ENCODE results near the gene RNF114.

RNF114 gene

GRCh38 chr20:49889001-49889934, 46.9 kb upstream of the RNF114 start (continued):
- TF ChIP-seq ZBTB7A (tag by site-specific recombination; IDR thresholded peaks at IDR 0.05; ENCODE audit: low read depth), result no peak
- no peak for TF ChIP-seq ATF2 (tag by site-specific recombination; IDR thresholded peaks at IDR 0.05; ENCODE audit: low read depth)
- no peak for TF ChIP-seq ZNF391 (tag by site-specific recombination; IDR thresholded peaks at IDR 0.05; ENCODE audit: borderline replicate concordance, low read depth)

- no peaks in the 10 kb centered on the region for H3K4me1 ChIP-seq (ENCODE audit: control insufficient read depth, insufficient read depth, low read length)
- H3K27ac ChIP-seq (ENCODE audit: extremely low read depth, low read depth, low read length), result no peak overlapping the region
- TF ChIP-seq ZBTB11 (tag by site-specific recombination; conservative IDR thresholded peaks at IDR 0.05; ENCODE audit: low read depth) (no peak), SP3 (tag by site-specific recombination; IDR thresholded peaks at IDR 0.05) (no peak), ZNF692 (tag by site-specific recombination; IDR thresholded peaks at IDR 0.05) (no peak), OVOL3 (tag by site-specific recombination; IDR thresholded peaks at IDR 0.05) (no peak), ZNF639 (tag by site-specific recombination; IDR thresholded peaks at IDR 0.05) (no peak), ZNF16 (tag by site-specific recombination; IDR thresholded peaks at IDR 0.05; ENCODE audit: low read depth) (no peak), ZNF585B (tag by site-specific recombination; IDR thresholded peaks at IDR 0.05) (no peak), ZNF555 (tag by site-specific recombination; conservative IDR thresholded peaks at IDR 0.05) (no peak), ZNF76 (tag by site-specific recombination; IDR thresholded peaks at IDR 0.05; ENCODE audit: borderline replicate concordance, low read depth) (no peak)
- peaks cover 0 to 34% of the 10 kb centered on the region in 2 experiments; a peak in 1 of 3 replicates for H3K36me3 ChIP-seq (ENCODE audit: control insufficient read depth in 2 of 2, insufficient read depth in 1 of 2, low read length in 2 of 2)
- H3K9me3 ChIP-seq (ENCODE audit: control insufficient read depth, insufficient read depth, low read depth, low read length), result no peaks in the 10 kb centered on the region
- H3K4me3 ChIP-seq (ENCODE audit: low read depth, low read length), result no peak overlapping the region
- POLR2A ChIA-PET, result interaction anchor here (0.6 kb wide), 1 partner anchor 276 kb away, joined by 4 read pairs; no protein-coding TSS in a partner anchor
- CTCF ChIA-PET, result interaction anchor here (0.7 to 4.6 kb wide), 12 partner anchors 9 to 911 kb away, joined by 3 to 56 read pairs (median 4); no protein-coding TSS in a partner anchor
Measured at GRCh38 chr20:49889935-49890333, 46.3 kb upstream of the RNF114 start.
